ENCODE measurements around the gene NRGN. TPM values are rescaled to one million over a fixed set of nuclear protein-coding genes. Genes with fewer than 3 reads are reported as not detected.

The NRGN gene
- total RNA-seq, 4 donors from 2014 or later: 0.83 to 5.0 (median 1.5) TPM

GRCh38 chr11:124719534-124719933 lies 20.2 kb upstream of the NRGN start:
- peaks cover 0 to 91% (median 3%) of the 10 kb centered on the region in 4 donors for H3K27me3 ChIP-seq
- H3K27ac ChIP-seq: no peak overlapping the region
- no CpG with 5 or more reads among the region's 2 CpGs for WGBS, 2 donors
- H3K4me1 ChIP-seq: peaks cover 0 to 23% (median 11%) of the 10 kb centered on the region in 3 donors
- no peak overlapping the region for H3K4me3 ChIP-seq
- DNase-seq: no peak
- no peaks in the 10 kb centered on the region for H3K36me3 ChIP-seq
- intact Hi-C loops (cut with DNase I): no loop called here
- H3K9me3 ChIP-seq: no peaks in the 10 kb centered on the region
- TF ChIP-seq CTCF (IDR thresholded peaks at IDR 0.05) (no peak), POLR2A (IDR thresholded peaks at IDR 0.05) (no peak)

GRCh38 chr11:124722176-124722575 lies 17.6 kb upstream of the NRGN start:
- no peak for DNase-seq
- H3K27ac ChIP-seq: no peak overlapping the region
- no peak overlapping the region for H3K4me3 ChIP-seq
- no peak for TF ChIP-seq CTCF (IDR thresholded peaks at IDR 0.05)
- no peak for TF ChIP-seq POLR2A (IDR thresholded peaks at IDR 0.05)
- intact Hi-C loops (cut with DNase I): no loop called here
- H3K27me3 ChIP-seq: peaks cover 0 to 96% (median 3%) of the 10 kb centered on the region in 4 donors
- 32 to 42% methylated on average over 6 of the region's 6 CpGs for WGBS, 2 donors
- H3K36me3 ChIP-seq: no peaks in the 10 kb centered on the region
- peaks cover 0 to 29% (median 11%) of the 10 kb centered on the region in 3 donors for H3K4me1 ChIP-seq
- H3K9me3 ChIP-seq: no peaks in the 10 kb centered on the region

- Histone ChIP-seq H3K27ac (no peak overlapping the region), H3K4me1 (peaks cover 0 to 10% (median 0%) of the 10 kb centered on the region in 3 donors), H3K4me3 (no peak overlapping the region), H3K27me3 (peaks cover 0 to 67% (median 0%) of the 10 kb centered on the region in 4 donors), H3K9me3 (no peaks in the 10 kb centered on the region), H3K36me3 (no peaks in the 10 kb centered on the region)
- DNase-seq: no peak
- intact Hi-C loops (cut with DNase I): no loop called here
- WGBS, 2 donors: 30 to 47% methylated on average over 13 to 14 of the region's 14 CpGs
- TF ChIP-seq POLR2A (IDR thresholded peaks at IDR 0.05) (no peak), CTCF (IDR thresholded peaks at IDR 0.05) (no peak)
Measured at GRCh38 chr11:124724979-124725718, 14.6 kb upstream of the NRGN start.

- intact Hi-C loops (cut with DNase I): no loop called here
- Histone ChIP-seq H3K27ac (no peak overlapping the region), H3K27me3 (peaks cover 0 to 62% (median 0%) of the 10 kb centered on the region in 4 donors)
Measured at GRCh38 chr11:124725719-124726105, 14.0 kb upstream of the NRGN start.

More at GRCh38 chr11:124725719-124726105, 14.0 kb upstream of the NRGN start:
- H3K36me3 ChIP-seq: no peaks in the 10 kb centered on the region
- TF ChIP-seq POLR2A (IDR thresholded peaks at IDR 0.05) (no peak), CTCF (IDR thresholded peaks at IDR 0.05) (no peak)
- H3K9me3 ChIP-seq: no peaks in the 10 kb centered on the region
- 20 to 32% methylated on average over 6 of the region's 6 CpGs for WGBS, 2 donors
- H3K4me3 ChIP-seq: no peak overlapping the region
- H3K4me1 ChIP-seq: peaks cover 0 to 10% (median 0%) of the 10 kb centered on the region in 3 donors
- DNase-seq: no peak
